Ishikawa (cell line): Measurements from ENCODE around the gene TBC1D17.

Source experiments
- CEBPB ChIP-seq: IDR thresholded peaks from 2 replicates; pipeline ENCODE4 v1.6.1; 2012
- CREB1 ChIP-seq: IDR thresholded peaks from 2 replicates; pipeline ENCODE4 v1.6.1; 2012; ENCODE audit warnings: low read depth
- EP300 ChIP-seq: IDR thresholded peaks from 2 replicates; pipeline ENCODE4 v1.6.1; 2012; ENCODE audit warnings: borderline replicate concordance
- MAX ChIP-seq: IDR thresholded peaks from 2 replicates; pipeline ENCODE4 v1.6.1; 2012
- RAD21 ChIP-seq: IDR thresholded peaks from 2 replicates; pipeline ENCODE4 v1.6.1; 2012; ENCODE audit warnings: low read depth
- REST ChIP-seq: IDR thresholded peaks from 2 replicates; pipeline ENCODE4 v1.6.1; 2012; ENCODE audit warnings: low read depth, mild to moderate bottlenecking
- TAF1 ChIP-seq: IDR thresholded peaks from 2 replicates; pipeline ENCODE4 v1.6.1; 2012; ENCODE audit warnings: low read depth, mild to moderate bottlenecking
- TCF12 ChIP-seq: IDR thresholded peaks from 2 replicates; pipeline ENCODE4 v1.6.1; 2012; ENCODE audit warnings: low read depth
- TEAD4 ChIP-seq: IDR thresholded peaks from 2 replicates; pipeline ENCODE4 v1.6.1; 2012
- YY1 ChIP-seq: IDR thresholded peaks from 2 replicates; pipeline ENCODE4 v1.6.1; 2012; ENCODE audit warnings: low read depth
- TF ChIP-seq, protein P1 (sequence below): IDR thresholded peaks from 2 replicates; pipeline ENCODE4 v1.6.1; 2012

DNA sequence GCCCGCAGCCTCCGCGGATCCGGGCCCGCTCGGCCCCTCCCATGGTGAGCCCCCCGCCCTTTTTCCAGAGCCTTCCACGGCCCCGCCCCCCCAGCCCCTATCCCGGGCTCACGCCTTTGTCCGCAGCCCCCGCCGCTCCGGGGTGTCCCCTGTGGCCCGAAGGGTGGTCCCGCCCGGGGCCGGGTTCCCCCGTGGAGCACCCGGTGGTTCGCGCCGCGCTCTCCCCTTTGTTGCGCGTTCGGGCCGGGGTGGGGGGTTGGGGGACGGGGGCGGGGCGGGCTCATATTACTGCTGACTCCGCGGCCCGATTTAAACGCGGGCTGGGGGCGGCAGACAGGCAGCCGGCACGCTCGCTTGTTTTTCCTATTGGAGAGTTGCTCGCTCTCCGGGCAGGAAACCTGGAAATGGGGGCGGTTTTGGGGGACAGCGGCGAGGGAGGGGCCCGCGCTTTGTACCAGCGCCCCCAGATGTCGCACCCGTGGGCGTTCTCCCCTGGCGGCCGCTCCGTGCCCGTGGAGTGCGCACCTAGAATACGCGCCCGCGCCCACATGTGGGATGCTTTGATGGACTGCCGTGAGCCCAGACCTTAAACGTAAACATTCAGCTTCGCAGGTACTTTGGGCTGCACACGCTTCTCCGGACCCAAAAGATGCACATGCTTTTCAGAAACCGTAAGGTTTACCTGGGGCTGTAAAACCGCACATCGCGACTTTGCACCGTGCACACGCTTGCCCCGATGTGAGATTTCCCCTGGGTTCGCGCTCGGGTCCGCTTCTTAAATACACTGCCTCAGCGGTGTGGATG, 25.8 kb upstream of the TBC1D17 start:
- TF ChIP-seq TCF12 (no peak), EP300 (no peak), REST (no peak), CREB1 (no peak), TEAD4 (no peak), MAX (peak; percentile 55; the same call in 1 of the 2 replicates), YY1 (no peak), TAF1 (no peak), CEBPB (no peak), RAD21 (no peak)
- TF ChIP-seq, protein P1, sequence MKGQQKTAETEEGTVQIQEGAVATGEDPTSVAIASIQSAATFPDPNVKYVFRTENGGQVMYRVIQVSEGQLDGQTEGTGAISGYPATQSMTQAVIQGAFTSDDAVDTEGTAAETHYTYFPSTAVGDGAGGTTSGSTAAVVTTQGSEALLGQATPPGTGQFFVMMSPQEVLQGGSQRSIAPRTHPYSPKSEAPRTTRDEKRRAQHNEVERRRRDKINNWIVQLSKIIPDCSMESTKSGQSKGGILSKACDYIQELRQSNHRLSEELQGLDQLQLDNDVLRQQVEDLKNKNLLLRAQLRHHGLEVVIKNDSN: no peak
